DMS 273 (cell line): Measurements from ENCODE around the gene PRM2.

Experiments
- DNase-seq: peaks from one replicate; lab custom pipeline; 2025; ENCODE audit not compliant: unreplicated experiment; lab: John Stamatoyannopoulos, UW

Gene PRM2

GRCh38 chr16:11264155-11264832 lies 12.0 kb downstream of the PRM2 start:
- DNase-seq: no peak

GRCh38 chr16:11263737-11264136 lies 12.5 kb downstream of the PRM2 start:
- DNase-seq: no peak

- DNase-seq: no peak
These were observed 13.4 kb downstream of the PRM2 start for GRCh38 chr16:11262915-11263314.

- no peak for DNase-seq
These were observed 15.7 kb downstream of the PRM2 start for GRCh38 chr16:11260596-11260966.

- no peak for DNase-seq
These were observed 16.4 kb downstream of the PRM2 start for GRCh38 chr16:11259655-11260595.

GRCh38 chr16:11258553-11259492 lies 17.5 kb downstream of the PRM2 start:
- no peak for DNase-seq

GRCh38 chr16:11257131-11257938 lies 18.9 kb downstream of the PRM2 start:
- peak; percentile 89 for DNase-seq

- peak; percentile 76 for DNase-seq
These were observed 19.6 kb downstream of the PRM2 start for GRCh38 chr16:11256661-11257130.

- peak; percentile 95 for DNase-seq
These were observed 20.3 kb downstream of the PRM2 start, which contains the start of gene SOCS1 for GRCh38 chr16:11255737-11256660. Gene SOCS1 (minus strand): TSS chr16:11256204. CDS start chr16:11255478, 726 bp downstream.

- peak; percentile 75 for DNase-seq
These were observed 21.2 kb downstream of the PRM2 start for GRCh38 chr16:11254913-11255736.

GRCh38 chr16:11253995-11254912 lies 22.0 kb downstream of the PRM2 start:
- no peak for DNase-seq

GRCh38 chr16:11253009-11253994 lies 23.0 kb downstream of the PRM2 start:
- peak; percentile 32 for DNase-seq

- no peak for DNase-seq
These were observed 23.8 kb downstream of the PRM2 start for GRCh38 chr16:11252482-11252931.

- DNase-seq: no peak
These were observed 24.5 kb downstream of the PRM2 start for GRCh38 chr16:11251525-11252481.
